Ishikawa (cell line): ENCODE measurements around the gene LETM1.

Source experiments
- CEBPB ChIP-seq: IDR thresholded peaks from 2 replicates; pipeline ENCODE4 v1.6.1; 2012
- CREB1 ChIP-seq: IDR thresholded peaks from 2 replicates; pipeline ENCODE4 v1.6.1; 2012; ENCODE audit warnings: low read depth
- EGR1 ChIP-seq: IDR thresholded peaks from 2 replicates; pipeline ENCODE4 v1.6.1; 2012
- EP300 ChIP-seq: IDR thresholded peaks from 2 replicates; pipeline ENCODE4 v1.6.1; 2012; ENCODE audit warnings: borderline replicate concordance
- FOXM1 ChIP-seq: IDR thresholded peaks from 2 replicates; pipeline ENCODE4 v1.6.1; 2012; ENCODE audit warnings: low read depth, borderline replicate concordance
- MAX ChIP-seq: IDR thresholded peaks from 2 replicates; pipeline ENCODE4 v1.6.1; 2012
- NFIC ChIP-seq: IDR thresholded peaks from 2 replicates; pipeline ENCODE4 v1.6.1; 2012
- RAD21 ChIP-seq: IDR thresholded peaks from 2 replicates; pipeline ENCODE4 v1.6.1; 2012; ENCODE audit warnings: low read depth
- REST ChIP-seq: IDR thresholded peaks from 2 replicates; pipeline ENCODE4 v1.6.1; 2012; ENCODE audit warnings: low read depth, mild to moderate bottlenecking
- TAF1 ChIP-seq: IDR thresholded peaks from 2 replicates; pipeline ENCODE4 v1.6.1; 2012; ENCODE audit warnings: low read depth, mild to moderate bottlenecking
- TCF12 ChIP-seq: IDR thresholded peaks from 2 replicates; pipeline ENCODE4 v1.6.1; 2012; ENCODE audit warnings: low read depth
- TEAD4 ChIP-seq: IDR thresholded peaks from 2 replicates; pipeline ENCODE4 v1.6.1; 2012
- USF1 ChIP-seq: IDR thresholded peaks from 2 replicates; pipeline ENCODE4 v1.6.1; 2012
- YY1 ChIP-seq: IDR thresholded peaks from 2 replicates; pipeline ENCODE4 v1.6.1; 2012; ENCODE audit warnings: low read depth
- ZBTB7A ChIP-seq: IDR thresholded peaks from 2 replicates; pipeline ENCODE4 v1.6.1; 2012; ENCODE audit warnings: low read depth

Gene LETM1

GRCh38 chr4:1764670-1765069, 91.3 kb downstream of the LETM1 start:
- TF ChIP-seq YY1 (no peak), ZBTB7A (no peak), CREB1 (no peak), TEAD4 (no peak), TCF12 (no peak), REST (no peak), RAD21 (no peak), MAX (no peak)

DNA sequence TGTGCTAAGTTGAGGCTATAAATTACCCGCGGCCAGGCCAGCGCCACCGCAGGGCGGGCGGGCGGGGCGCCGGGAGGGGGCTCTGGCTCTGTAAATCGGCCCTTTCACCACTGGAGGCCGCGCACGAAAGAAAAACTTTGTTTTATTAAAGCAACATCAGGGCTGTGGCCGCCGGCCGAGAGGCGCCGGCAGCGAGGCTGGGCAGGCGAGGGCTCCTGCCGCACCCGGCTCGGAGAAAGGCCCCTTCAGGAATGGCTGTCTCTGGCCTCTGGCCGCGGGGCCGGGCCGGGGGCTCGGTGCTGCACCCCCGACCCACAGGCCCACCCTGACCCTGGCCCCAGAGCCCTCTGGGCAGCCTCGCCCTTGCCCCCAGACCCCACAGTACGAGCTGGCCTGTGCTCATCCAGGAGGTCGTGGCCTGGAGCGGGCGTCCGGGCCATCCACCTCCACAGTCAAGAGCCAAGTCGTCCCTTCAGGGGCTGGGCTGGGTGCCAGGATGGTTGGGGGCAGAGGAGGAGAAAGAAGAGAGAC, 92.3 kb downstream of the LETM1 start:
- TF ChIP-seq EP300, result no peak
- TF ChIP-seq FOXM1, result no peak
- no peak for TF ChIP-seq CREB1
- no peak for TF ChIP-seq REST
- TF ChIP-seq RAD21, result no peak
- no peak for TF ChIP-seq NFIC
- TF ChIP-seq ZBTB7A, result no peak
- no peak for TF ChIP-seq TEAD4

- TF ChIP-seq MAX, result no peak
- no peak for TF ChIP-seq CEBPB
- no peak for TF ChIP-seq TAF1
- TF ChIP-seq YY1, result no peak
- no peak for TF ChIP-seq TCF12
- no peak for TF ChIP-seq NFIC
- no peak for TF ChIP-seq EGR1
- no peak for TF ChIP-seq TEAD4
- TF ChIP-seq RAD21, result no peak
- TF ChIP-seq USF1, result no peak
- TF ChIP-seq REST, result no peak
- no peak for TF ChIP-seq CREB1
- TF ChIP-seq ZBTB7A, result no peak
- no peak for TF ChIP-seq EP300
- TF ChIP-seq FOXM1, result no peak
Measured at GRCh38 chr4:1763070-1763549, 92.8 kb downstream of the LETM1 start.

- no peak for TF ChIP-seq YY1
- TF ChIP-seq MAX, result no peak
- no peak for TF ChIP-seq ZBTB7A
- no peak for TF ChIP-seq REST
- TF ChIP-seq NFIC, result no peak
- TF ChIP-seq TAF1, result no peak
- no peak for TF ChIP-seq CREB1
- TF ChIP-seq EP300, result no peak
- TF ChIP-seq TEAD4, result no peak
- no peak for TF ChIP-seq RAD21
- no peak for TF ChIP-seq TCF12
- no peak for TF ChIP-seq FOXM1
- no peak for TF ChIP-seq USF1
- TF ChIP-seq CEBPB, result no peak
- TF ChIP-seq EGR1, result no peak
Measured at GRCh38 chr4:1762264-1763010, 93.5 kb downstream of the LETM1 start.
